ENCODE measurements around the gene ACADM. TPM values are rescaled to one million over a fixed set of nuclear protein-coding genes. Genes with fewer than 3 reads are reported as not detected.
A peak's percentile ranks its signal among the peaks of the same experiment; 100 is the strongest.

Gene ACADM
- total RNA-seq, 1 experiment from 2014 or later: 21.6 TPM

GRCh38 chr1:75785983-75786853 lies 61.7 kb downstream of the ACADM start, which contains the start of gene RABGGTB:
RABGGTB (plus strand) TSS chr1:75786256; CDS start chr1:75786272, 16 bp downstream.
- peaks cover 59% of the 10 kb centered on the region for H3K36me3 Mint-ChIP-seq (ENCODE audit: insufficient read depth, unreplicated experiment)
- intact Hi-C loops (cut with micrococcal nuclease; ENCODE audit: unreplicated experiment): no loop called here
- H3K27ac Mint-ChIP-seq (ENCODE audit: unreplicated experiment): peak within 1 kb of the TSS; percentile 94
- CTCF ChIA-PET: interaction anchor here (1.3 kb wide), 1 partner anchor 553 kb away, joined by 3 read pairs; no protein-coding TSS in a partner anchor
- peaks cover 23% of the 10 kb centered on the region for H3K4me1 Mint-ChIP-seq (ENCODE audit: low read depth, unreplicated experiment)
- peaks cover 2% of the 10 kb centered on the region for H3K9me3 Mint-ChIP-seq (ENCODE audit: low read depth, unreplicated experiment)
- H3K4me3 Mint-ChIP-seq (ENCODE audit: low read depth, unreplicated experiment): peak within 1 kb of the TSS; percentile 88
- TF ChIP-seq CTCF (IDR thresholded peaks at IDR 0.05; ENCODE audit: unreplicated experiment): no peak
- H3K27me3 Mint-ChIP-seq (ENCODE audit: unreplicated experiment): peaks cover 3% of the 10 kb centered on the region
- DNase-seq: peak; percentile 96
- TSS peak; percentile 65 for BruUV-seq (replicated peaks)

- H3K27ac Mint-ChIP-seq (ENCODE audit: unreplicated experiment): peak overlapping the region; percentile 94
- H3K27me3 Mint-ChIP-seq (ENCODE audit: unreplicated experiment): no peaks in the 10 kb centered on the region
- H3K4me1 Mint-ChIP-seq (ENCODE audit: low read depth, unreplicated experiment): peaks cover 29% of the 10 kb centered on the region
- CTCF ChIA-PET: no interaction called here
- no TSS peak for BruUV-seq (replicated peaks)
- intact Hi-C loops (cut with micrococcal nuclease; ENCODE audit: unreplicated experiment): no loop called here
- no peaks in the 10 kb centered on the region for H3K9me3 Mint-ChIP-seq (ENCODE audit: low read depth, unreplicated experiment)
- DNase-seq: no peak
- H3K4me3 Mint-ChIP-seq (ENCODE audit: low read depth, unreplicated experiment): peak overlapping the region; percentile 88
- no peak for TF ChIP-seq CTCF (IDR thresholded peaks at IDR 0.05; ENCODE audit: unreplicated experiment)
- H3K36me3 Mint-ChIP-seq (ENCODE audit: insufficient read depth, unreplicated experiment): peaks cover 66% of the 10 kb centered on the region
These were observed 62.5 kb downstream of the ACADM start for GRCh38 chr1:75786901-75787493.

- CTCF ChIA-PET: interaction anchor here (0.6 kb wide), 1 partner anchor 11 kb away, joined by 3 read pairs; no protein-coding TSS in a partner anchor
- H3K4me3 Mint-ChIP-seq (ENCODE audit: low read depth, unreplicated experiment): peak overlapping the region; percentile 88
- H3K27ac Mint-ChIP-seq (ENCODE audit: unreplicated experiment): peak overlapping the region; percentile 94
- no peaks in the 10 kb centered on the region for H3K9me3 Mint-ChIP-seq (ENCODE audit: low read depth, unreplicated experiment)
- no TSS peak for BruUV-seq (replicated peaks)
- H3K27me3 Mint-ChIP-seq (ENCODE audit: unreplicated experiment): no peaks in the 10 kb centered on the region
- H3K36me3 Mint-ChIP-seq (ENCODE audit: insufficient read depth, unreplicated experiment): peaks cover 72% of the 10 kb centered on the region
- peaks cover 29% of the 10 kb centered on the region for H3K4me1 Mint-ChIP-seq (ENCODE audit: low read depth, unreplicated experiment)
- no peak for TF ChIP-seq CTCF (IDR thresholded peaks at IDR 0.05; ENCODE audit: unreplicated experiment)
- no peak for DNase-seq
- intact Hi-C loops (cut with micrococcal nuclease; ENCODE audit: unreplicated experiment): no loop called here
These were observed 63.0 kb downstream of the ACADM start for GRCh38 chr1:75787524-75787923.

- no TSS peak for BruUV-seq (replicated peaks)
- TF ChIP-seq CTCF (IDR thresholded peaks at IDR 0.05; ENCODE audit: unreplicated experiment): no peak
- peaks cover 95% of the 10 kb centered on the region for H3K36me3 Mint-ChIP-seq (ENCODE audit: insufficient read depth, unreplicated experiment)
- intact Hi-C loops (cut with micrococcal nuclease; ENCODE audit: unreplicated experiment): loop anchor here (2.0 kb wide), 1 partner anchor 65 kb away; the partner anchor contains the start of gene ACADM
- no peaks in the 10 kb centered on the region for H3K9me3 Mint-ChIP-seq (ENCODE audit: low read depth, unreplicated experiment)
- peak overlapping the region; percentile 9 for H3K27ac Mint-ChIP-seq (ENCODE audit: unreplicated experiment)
- CTCF ChIA-PET: no interaction called here
- DNase-seq: no peak
- H3K4me3 Mint-ChIP-seq (ENCODE audit: low read depth, unreplicated experiment): peak overlapping the region; percentile 88
- no peaks in the 10 kb centered on the region for H3K27me3 Mint-ChIP-seq (ENCODE audit: unreplicated experiment)
- H3K4me1 Mint-ChIP-seq (ENCODE audit: low read depth, unreplicated experiment): peaks cover 29% of the 10 kb centered on the region
These were observed 65.5 kb downstream of the ACADM start for GRCh38 chr1:75789988-75790387.
